Esophagus mucosa (tissue), 1 donor: ENCODE data around the gene ZBTB46. TPM values are rescaled to one million over a fixed set of nuclear protein-coding genes. Genes with fewer than 3 reads are reported as not detected.

Source experiments
- total RNA-seq: library from RNA; stranded (reverse); gene quantifications from one replicate; pipeline ENCODE4 v1.2.4, GENCODE V29; 2023
- donor health status: DM: yes; HTN: yes; CAD: no.

ZBTB46 gene
- total RNA-seq, 1 donor from 2014 or later = 1.7 TPM

Other genes with a start within 250 kb of the ZBTB46 start
- gene GMEB2, start 204.2 kb downstream of the ZBTB46 start, total RNA-seq = 6.9 TPM
- 4.6 TPM for gene STMN3, start 177.8 kb downstream of the ZBTB46 start, total RNA-seq
- 12.2 TPM for gene RTEL1, start 173.0 kb downstream of the ZBTB46 start, total RNA-seq
- 4.5 TPM for gene TNFRSF6B, start 134.6 kb downstream of the ZBTB46 start, total RNA-seq
- 31.1 TPM for gene ARFRP1, start 123.3 kb downstream of the ZBTB46 start, total RNA-seq
- gene ZGPAT, start 123.2 kb downstream of the ZBTB46 start, total RNA-seq = 11.1 TPM
- gene LIME1, start 94.6 kb downstream of the ZBTB46 start, total RNA-seq = 5.1 TPM
- 60.9 TPM for gene SLC2A4RG, start 91.5 kb downstream of the ZBTB46 start, total RNA-seq
- not detected for gene ABHD16B, start 30.2 kb upstream of the ZBTB46 start, total RNA-seq
- 90.6 TPM for gene TPD52L2, start 34.0 kb upstream of the ZBTB46 start, total RNA-seq
- 64.8 TPM for gene DNAJC5, start 63.9 kb upstream of the ZBTB46 start, total RNA-seq
- 25.1 TPM for gene UCKL1, start 125.2 kb upstream of the ZBTB46 start, total RNA-seq
- gene ZNF512B, start 138.7 kb upstream of the ZBTB46 start, total RNA-seq = 13.9 TPM
- gene SAMD10, start 148.4 kb upstream of the ZBTB46 start, total RNA-seq = 5.7 TPM
- 39.7 TPM for gene PRPF6, start 149.9 kb upstream of the ZBTB46 start, total RNA-seq
- 0.88 TPM for gene C20orf204, start 204.9 kb upstream of the ZBTB46 start, total RNA-seq
- gene SOX18, start 218.4 kb upstream of the ZBTB46 start, total RNA-seq = 5.4 TPM
- 6.8 TPM for gene TCEA2, start 231.9 kb upstream of the ZBTB46 start, total RNA-seq
- gene RGS19, start 248.3 kb upstream of the ZBTB46 start, total RNA-seq = 6.1 TPM
- 0.12 TPM for gene OPRL1, start 248.8 kb upstream of the ZBTB46 start, total RNA-seq